ENCODE results near the gene TNFAIP2.
"Not testable (repeated sequence)": the region's sequence is repeated elsewhere in the genome, so short reads cannot be mapped to it uniquely, and the experiment has no call there.

TNFAIP2 gene

DNA sequence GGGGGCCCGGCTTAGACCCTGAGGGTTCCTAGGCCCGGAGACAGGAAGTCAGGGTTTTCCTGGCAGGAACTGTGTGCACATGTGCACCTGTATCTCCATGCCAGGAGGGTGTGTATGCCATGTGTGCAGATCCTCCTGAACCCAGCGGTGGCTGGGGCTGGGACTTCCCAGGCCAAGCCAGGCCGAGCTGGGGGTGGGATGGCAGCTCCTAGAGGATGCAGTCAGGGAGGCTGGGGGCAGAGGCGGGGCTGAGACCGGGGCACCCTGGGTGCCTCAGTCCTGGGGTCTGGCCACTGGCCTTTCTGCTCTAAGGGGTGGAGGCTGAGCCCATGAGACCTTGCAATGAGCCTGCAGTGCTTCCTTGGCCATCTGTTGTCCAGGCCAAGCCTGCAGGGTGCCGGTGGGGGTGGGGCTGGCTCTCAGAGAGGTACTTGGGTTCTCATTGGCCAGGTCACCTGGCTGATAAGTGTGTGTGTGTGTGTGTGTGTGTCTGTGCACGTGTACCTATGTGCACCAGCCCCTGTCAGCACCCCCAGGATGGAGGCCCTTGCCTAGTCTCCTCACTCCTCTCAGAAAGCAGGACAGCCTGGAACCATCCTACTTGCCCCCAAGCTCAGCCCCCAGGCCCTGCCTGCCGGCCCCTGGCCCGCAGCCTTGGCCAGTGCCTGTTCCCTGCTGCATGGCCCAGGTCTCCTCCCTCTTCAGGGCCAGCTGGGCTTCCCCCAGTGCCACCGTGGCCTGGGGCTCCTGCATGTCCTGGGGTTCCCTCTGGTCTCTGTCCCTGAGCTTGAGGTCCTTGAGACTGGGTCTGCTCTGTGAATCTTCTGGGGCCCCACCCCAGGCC lies 10.6 kb upstream of the TNFAIP2 start:
- DNase-seq (ENCODE audit: low read depth), result no peak
- no peak overlapping the region for H3K4me3 ChIP-seq (ENCODE audit: control insufficient read depth, low read depth, low read length)
- TF ChIP-seq, protein P1, sequence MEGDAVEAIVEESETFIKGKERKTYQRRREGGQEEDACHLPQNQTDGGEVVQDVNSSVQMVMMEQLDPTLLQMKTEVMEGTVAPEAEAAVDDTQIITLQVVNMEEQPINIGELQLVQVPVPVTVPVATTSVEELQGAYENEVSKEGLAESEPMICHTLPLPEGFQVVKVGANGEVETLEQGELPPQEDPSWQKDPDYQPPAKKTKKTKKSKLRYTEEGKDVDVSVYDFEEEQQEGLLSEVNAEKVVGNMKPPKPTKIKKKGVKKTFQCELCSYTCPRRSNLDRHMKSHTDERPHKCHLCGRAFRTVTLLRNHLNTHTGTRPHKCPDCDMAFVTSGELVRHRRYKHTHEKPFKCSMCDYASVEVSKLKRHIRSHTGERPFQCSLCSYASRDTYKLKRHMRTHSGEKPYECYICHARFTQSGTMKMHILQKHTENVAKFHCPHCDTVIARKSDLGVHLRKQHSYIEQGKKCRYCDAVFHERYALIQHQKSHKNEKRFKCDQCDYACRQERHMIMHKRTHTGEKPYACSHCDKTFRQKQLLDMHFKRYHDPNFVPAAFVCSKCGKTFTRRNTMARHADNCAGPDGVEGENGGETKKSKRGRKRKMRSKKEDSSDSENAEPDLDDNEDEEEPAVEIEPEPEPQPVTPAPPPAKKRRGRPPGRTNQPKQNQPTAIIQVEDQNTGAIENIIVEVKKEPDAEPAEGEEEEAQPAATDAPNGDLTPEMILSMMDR (IDR thresholded peaks at IDR 0.05; ENCODE audit: control insufficient read depth, insufficient read depth, low read depth, low read length, missing control alignments), result no peak

DNA sequence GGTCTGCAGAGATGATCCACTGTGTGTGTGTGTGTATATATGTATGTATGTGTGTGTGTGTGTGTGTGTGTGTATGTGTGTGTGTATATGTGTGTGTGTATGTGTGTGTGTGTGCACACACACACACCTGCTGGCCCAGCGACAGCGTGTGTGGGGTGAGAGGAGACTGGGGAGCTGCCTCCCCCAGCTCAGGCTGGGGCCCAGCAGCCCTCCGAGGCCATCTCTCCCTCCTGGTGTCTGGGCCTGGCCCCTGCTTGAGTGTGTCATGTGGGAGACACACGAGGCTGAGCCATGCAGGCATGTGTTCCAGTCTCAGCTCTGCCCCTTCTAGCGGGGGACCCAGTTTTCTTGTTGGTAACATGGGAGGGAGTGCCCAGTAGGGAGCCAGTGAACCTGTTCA lies 10.0 kb upstream of the TNFAIP2 start:
- TF ChIP-seq, protein P1 (IDR thresholded peaks at IDR 0.05; ENCODE audit: control insufficient read depth, insufficient read depth, low read depth, low read length, missing control alignments), result no peak
- no peak overlapping the region for H3K4me3 ChIP-seq (ENCODE audit: control insufficient read depth, low read depth, low read length)
- no peak for DNase-seq (ENCODE audit: low read depth)

DNA sequence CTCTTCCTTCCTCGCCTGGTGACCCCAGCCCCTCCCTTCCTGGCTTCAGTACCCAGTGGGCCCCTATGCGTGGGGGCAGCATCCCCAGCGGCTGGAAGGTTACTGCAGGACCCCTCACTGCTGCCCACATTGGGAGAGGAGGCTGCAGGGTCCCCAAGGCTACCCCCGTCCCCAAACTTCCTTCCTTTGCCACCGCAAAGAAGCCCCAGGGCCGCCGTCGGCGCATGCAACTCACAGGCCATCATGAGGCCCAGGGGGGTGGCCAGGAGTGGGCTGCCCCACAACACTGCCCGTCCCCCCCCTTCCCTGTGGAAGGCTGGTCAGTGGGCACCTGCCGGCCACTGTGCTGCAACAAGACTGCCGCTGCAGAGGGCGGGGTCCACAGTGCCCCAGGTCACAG lies 9.5 kb upstream of the TNFAIP2 start:
- DNase-seq (ENCODE audit: low read depth), result no peak
- H3K4me3 ChIP-seq (ENCODE audit: control insufficient read depth, low read depth, low read length), result no peak overlapping the region
- TF ChIP-seq, protein P1 (IDR thresholded peaks at IDR 0.05; ENCODE audit: control insufficient read depth, insufficient read depth, low read depth, low read length, missing control alignments), result no peak

DNA sequence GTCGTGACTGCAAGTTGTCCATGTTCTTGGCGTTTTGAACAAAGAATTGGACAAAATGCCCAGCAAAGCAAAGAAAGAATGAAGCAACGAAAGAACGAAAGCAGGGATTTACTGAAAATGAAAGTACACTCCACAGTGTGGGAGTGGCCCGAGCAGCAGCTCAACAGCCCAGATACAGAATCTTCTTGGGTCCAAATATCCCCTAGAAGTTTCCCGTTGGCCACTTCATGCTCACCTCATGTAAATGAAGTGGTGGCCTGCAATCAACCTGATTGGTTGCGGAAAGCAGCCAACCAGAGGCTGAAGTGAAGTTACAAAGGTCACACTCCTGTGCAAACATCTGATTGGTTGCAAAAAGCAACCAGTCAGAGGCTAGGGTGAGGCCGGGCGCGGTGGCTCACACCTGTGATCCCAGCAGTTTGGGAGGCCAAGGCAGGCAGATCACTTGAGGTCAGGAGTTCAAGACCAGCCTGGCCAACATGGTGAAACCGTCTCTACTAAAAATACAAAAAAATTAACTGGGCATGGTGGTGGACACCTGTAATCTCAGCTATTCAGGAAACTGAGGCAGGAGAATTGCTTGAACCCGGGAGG lies 8.1 kb upstream of the TNFAIP2 start:
- H3K4me3 ChIP-seq (ENCODE audit: control insufficient read depth, low read depth, low read length); DNase-seq (ENCODE audit: low read depth): not testable (repeated sequence)

DNA sequence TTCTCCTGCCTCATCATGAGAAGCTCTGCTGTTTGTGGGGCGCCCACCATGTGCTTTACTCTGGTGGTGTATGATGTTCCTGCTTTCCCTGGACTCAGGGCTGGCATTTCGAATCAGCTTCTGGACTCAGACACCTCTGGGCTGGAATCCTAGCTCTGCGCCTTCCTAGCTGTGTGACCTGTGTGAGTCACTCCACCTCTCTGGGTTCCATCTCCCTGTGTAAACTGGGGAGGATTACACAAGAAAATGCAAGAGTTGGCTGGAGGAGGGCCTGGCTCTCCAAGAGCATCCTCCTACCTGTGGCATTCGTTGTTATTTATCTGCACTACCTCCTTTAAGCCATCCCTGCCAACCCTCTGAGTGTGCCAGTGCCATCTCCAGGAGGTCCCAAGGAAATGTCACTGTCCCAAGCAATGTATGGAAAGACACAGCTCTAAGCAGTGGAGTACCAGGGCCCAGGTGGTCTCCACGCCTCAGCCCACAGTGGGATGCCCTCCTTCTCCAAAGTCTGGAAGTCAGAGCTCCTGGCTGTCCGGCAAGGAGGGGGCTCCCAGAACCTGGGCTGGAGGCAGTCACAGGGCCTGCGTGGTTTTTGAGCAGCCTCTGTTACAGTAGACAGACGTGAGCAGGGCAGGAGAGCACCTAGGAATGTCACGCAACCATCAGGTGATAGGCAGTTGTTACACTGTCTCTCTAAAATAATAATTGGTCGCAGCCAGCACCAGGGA lies 7.3 kb upstream of the TNFAIP2 start:
- TF ChIP-seq, protein P1 (IDR thresholded peaks at IDR 0.05; ENCODE audit: control insufficient read depth, insufficient read depth, low read depth, low read length, missing control alignments), result no peak
- no peak for DNase-seq (ENCODE audit: low read depth)
- no peak overlapping the region for H3K4me3 ChIP-seq (ENCODE audit: control insufficient read depth, low read depth, low read length)

DNA sequence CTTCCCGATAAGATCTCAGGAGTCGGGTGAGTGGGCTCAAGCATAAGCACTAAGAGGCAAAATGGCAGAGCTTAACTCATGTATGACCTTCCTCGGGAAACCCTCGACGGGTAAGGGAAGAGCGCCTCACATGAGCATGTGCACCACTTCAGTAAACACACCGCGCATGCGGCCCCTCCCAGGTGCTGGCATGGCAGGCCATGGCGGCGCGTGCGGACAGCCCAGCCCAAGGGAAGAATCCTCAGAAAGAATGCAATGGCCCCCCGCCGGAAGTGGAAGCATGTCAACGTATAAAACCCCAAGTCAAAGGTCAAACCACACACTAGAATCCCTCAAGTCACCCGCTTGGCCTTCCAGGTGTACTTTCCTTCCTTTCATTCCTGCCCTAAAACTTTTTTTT lies 6.6 kb upstream of the TNFAIP2 start:
- TF ChIP-seq, protein P1 (IDR thresholded peaks at IDR 0.05; ENCODE audit: control insufficient read depth, insufficient read depth, low read depth, low read length, missing control alignments), result no peak
- H3K4me3 ChIP-seq (ENCODE audit: control insufficient read depth, low read depth, low read length), result no peak overlapping the region
- no peak for DNase-seq (ENCODE audit: low read depth)

DNA sequence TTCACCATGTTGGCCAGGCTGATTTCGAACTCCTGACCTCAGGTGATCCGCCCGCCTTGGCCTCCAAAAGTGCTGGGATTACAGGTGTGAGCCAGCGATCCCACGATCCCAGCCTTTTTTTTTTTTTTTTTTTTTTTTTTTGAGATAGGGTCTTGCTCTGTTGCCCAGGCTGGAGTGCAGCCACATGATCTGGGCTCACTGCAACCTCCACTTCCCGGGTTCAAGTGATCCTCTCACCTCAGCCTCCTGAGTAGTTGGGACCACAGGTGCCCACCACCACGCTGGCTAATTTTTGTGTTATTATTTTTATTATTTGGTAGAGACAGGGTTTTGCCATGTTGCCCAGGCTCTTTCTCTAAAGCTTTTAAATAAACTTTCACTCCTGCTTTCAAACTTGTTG lies 5.8 kb upstream of the TNFAIP2 start:
- H3K4me3 ChIP-seq (ENCODE audit: control insufficient read depth, low read depth, low read length); DNase-seq (ENCODE audit: low read depth): not testable (repeated sequence)
